ENCODE measurements around the gene SSNA1.

DNA sequence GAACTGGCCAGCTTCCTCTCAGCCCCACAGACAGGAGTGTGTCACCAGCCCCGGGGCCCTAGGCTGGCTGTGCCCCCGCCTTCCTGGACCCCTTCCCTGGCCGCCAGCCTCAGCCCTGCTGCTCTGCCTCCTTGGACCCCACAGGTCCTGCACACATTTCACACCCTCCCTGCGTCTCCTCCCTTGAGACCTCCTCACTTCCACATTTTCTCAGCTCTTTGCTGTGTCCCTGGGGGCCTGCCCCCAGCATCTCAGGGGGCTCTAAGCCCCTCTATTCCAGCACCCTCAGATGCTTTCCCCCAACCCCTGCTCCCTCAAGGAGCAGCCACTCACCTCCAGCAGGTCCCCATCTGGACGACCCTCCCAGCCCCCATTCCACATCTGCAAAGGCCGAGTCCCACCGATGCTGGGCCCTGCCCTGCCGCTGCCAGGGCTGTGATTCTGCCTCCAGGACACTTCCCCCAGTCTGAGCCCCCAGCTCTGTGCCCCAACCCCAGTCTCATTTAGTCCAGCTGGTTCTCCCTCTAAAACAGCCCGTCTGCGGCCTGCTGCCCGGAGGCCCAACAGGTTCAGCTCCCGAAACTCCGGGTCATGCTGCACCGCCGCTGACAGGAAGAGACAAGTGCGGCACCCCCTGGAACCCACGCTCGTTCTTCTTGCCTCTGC is 46.4 kb downstream of the SSNA1 start:
- TF ChIP-seq CEBPB (IDR thresholded peaks at IDR 0.05), result no peak
- TF ChIP-seq, protein P1, sequence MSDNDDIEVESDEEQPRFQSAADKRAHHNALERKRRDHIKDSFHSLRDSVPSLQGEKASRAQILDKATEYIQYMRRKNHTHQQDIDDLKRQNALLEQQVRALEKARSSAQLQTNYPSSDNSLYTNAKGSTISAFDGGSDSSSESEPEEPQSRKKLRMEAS (IDR thresholded peaks at IDR 0.05), result no peak
- TF ChIP-seq, protein P2, sequence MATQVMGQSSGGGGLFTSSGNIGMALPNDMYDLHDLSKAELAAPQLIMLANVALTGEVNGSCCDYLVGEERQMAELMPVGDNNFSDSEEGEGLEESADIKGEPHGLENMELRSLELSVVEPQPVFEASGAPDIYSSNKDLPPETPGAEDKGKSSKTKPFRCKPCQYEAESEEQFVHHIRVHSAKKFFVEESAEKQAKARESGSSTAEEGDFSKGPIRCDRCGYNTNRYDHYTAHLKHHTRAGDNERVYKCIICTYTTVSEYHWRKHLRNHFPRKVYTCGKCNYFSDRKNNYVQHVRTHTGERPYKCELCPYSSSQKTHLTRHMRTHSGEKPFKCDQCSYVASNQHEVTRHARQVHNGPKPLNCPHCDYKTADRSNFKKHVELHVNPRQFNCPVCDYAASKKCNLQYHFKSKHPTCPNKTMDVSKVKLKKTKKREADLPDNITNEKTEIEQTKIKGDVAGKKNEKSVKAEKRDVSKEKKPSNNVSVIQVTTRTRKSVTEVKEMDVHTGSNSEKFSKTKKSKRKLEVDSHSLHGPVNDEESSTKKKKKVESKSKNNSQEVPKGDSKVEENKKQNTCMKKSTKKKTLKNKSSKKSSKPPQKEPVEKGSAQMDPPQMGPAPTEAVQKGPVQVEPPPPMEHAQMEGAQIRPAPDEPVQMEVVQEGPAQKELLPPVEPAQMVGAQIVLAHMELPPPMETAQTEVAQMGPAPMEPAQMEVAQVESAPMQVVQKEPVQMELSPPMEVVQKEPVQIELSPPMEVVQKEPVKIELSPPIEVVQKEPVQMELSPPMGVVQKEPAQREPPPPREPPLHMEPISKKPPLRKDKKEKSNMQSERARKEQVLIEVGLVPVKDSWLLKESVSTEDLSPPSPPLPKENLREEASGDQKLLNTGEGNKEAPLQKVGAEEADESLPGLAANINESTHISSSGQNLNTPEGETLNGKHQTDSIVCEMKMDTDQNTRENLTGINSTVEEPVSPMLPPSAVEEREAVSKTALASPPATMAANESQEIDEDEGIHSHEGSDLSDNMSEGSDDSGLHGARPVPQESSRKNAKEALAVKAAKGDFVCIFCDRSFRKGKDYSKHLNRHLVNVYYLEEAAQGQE (IDR thresholded peaks at IDR 0.05; ENCODE audit: low read depth), result no peak
- no peak for TF ChIP-seq EP300 (IDR thresholded peaks at IDR 0.05; ENCODE audit: borderline replicate concordance)
- no peak for TF ChIP-seq NFIC (IDR thresholded peaks at IDR 0.05)
- TF ChIP-seq TCF12 (IDR thresholded peaks at IDR 0.05; ENCODE audit: low read depth), result no peak

Measured in Ishikawa (cell line).